Caco-2 (cell line): ENCODE results near the gene TFR2. TPM values are rescaled to one million over a fixed set of nuclear protein-coding genes. Genes with fewer than 3 reads are reported as not detected.

Source experiments
- BruUV-seq: library from RNA; stranded (reverse); fragments of 400-500 nt; replicated peaks from 2 replicates; lab custom pipeline; 2021; lab: Mats Ljungman, UMichigan
- CTCF ChIA-PET: fragments of 300-600 bp; sonication (Branson Sonifier 250); formaldehyde crosslinking; loops from one replicate; lab custom pipeline; 2022; ENCODE audit warnings: antibody characterized with exemption; lab: Charles Lee
- POLR2A ChIA-PET: fragments of 300-600 bp; sonication (Branson Sonifier 250); formaldehyde crosslinking; loops from one replicate; lab custom pipeline; 2022; ENCODE audit warnings: antibody characterized with exemption; lab: Charles Lee
- DNase-seq, 2 experiments: peaks; one replicate each; pipeline versions ENCODE4 v3.0.0 to v3.0.0-alpha.2; 2020 to 2022
- H3K27me3 ChIP-seq: replicated peaks from 2 replicates; pipeline ENCODE4 v1.6.0; 2011; ENCODE audit warnings: low read length; ENCODE audit not compliant: control insufficient read depth, insufficient read depth
- H3K36me3 ChIP-seq: 2 replicates; pipeline ENCODE4 v1.5.1; 2011; ENCODE audit warnings: low read length; ENCODE audit not compliant: control insufficient read depth, insufficient read depth
- H3K4me1 ChIP-seq: fragments of 250-450 bp; sonication (Bioruptor Pico); 2 replicates; pipeline ENCODE4 v1.5.1; 2020; ENCODE audit warnings: mild to moderate bottlenecking
- H3K4me3 ChIP-seq: 2 replicates; pipeline ENCODE4 v1.5.1; 2011; ENCODE audit warnings: low read depth, mild to moderate bottlenecking, control low read depth, low read length
- H3K9me3 ChIP-seq: fragments of 250-450 bp; sonication (Bioruptor Pico); 2 replicates; pipeline ENCODE4 v1.5.1; 2020; ENCODE audit warnings: mild to moderate bottlenecking, moderate library complexity
- H3K27ac Mint-ChIP-seq: one replicate; pipeline ENCODE4 v1.8.0; 2022; ENCODE audit warnings: mixed read lengths; ENCODE audit not compliant: unreplicated experiment
- H3K27me3 Mint-ChIP-seq: one replicate; pipeline ENCODE4 v1.8.0; 2022; ENCODE audit warnings: mixed read lengths; ENCODE audit not compliant: insufficient read depth, unreplicated experiment
- H3K36me3 Mint-ChIP-seq: one replicate; pipeline ENCODE4 v1.8.0; 2022; ENCODE audit warnings: mild to moderate bottlenecking, mixed read lengths; ENCODE audit not compliant: insufficient read depth, unreplicated experiment
- H3K4me1 Mint-ChIP-seq: one replicate; pipeline ENCODE4 v1.8.0; 2022; ENCODE audit warnings: low read depth, mixed read lengths; ENCODE audit not compliant: unreplicated experiment
- H3K4me3 Mint-ChIP-seq: one replicate; pipeline ENCODE4 v1.8.0; 2022; ENCODE audit warnings: mild to moderate bottlenecking, moderate library complexity, mixed read lengths; ENCODE audit not compliant: unreplicated experiment
- H3K9me3 Mint-ChIP-seq: one replicate; pipeline ENCODE4 v1.8.0; 2022; ENCODE audit warnings: mixed read lengths; ENCODE audit not compliant: unreplicated experiment
- intact Hi-C: fragments of 100-400 bp; cut with micrococcal nuclease; formaldehyde crosslinking; loops from one replicate; pipeline ENCODE4 v1.10.0; 2022; ENCODE audit not compliant: unreplicated experiment
- total RNA-seq: library from RNA; stranded (reverse); gene quantifications from 2 replicates; pipeline ENCODE4 v1.2.3, GENCODE V29; 2022
- TF ChIP-seq, protein P1 (sequence below), 2 experiments: fragments of 200-600 bp in 1 of 2; IDR thresholded peaks; 1 replicate in 1 of 2; 2 replicates in 1 of 2; pipeline versions ENCODE4 v1.5.1 to v1.8.0; 2011 to 2022; ENCODE audit warnings: antibody characterized with exemption in 1 of 2, control low read depth in 1 of 2, inconsistent platforms in 1 of 2, low read depth in 1 of 2, low read length in 1 of 2, mild to moderate bottlenecking in 1 of 2, moderate library complexity in 1 of 2; ENCODE audit not compliant: insufficient read depth in 1 of 2, severe bottlenecking in 1 of 2, unreplicated experiment in 1 of 2

TFR2 gene
- total RNA-seq, 1 experiment from 2014 or later, result 9.7 TPM

DNA sequence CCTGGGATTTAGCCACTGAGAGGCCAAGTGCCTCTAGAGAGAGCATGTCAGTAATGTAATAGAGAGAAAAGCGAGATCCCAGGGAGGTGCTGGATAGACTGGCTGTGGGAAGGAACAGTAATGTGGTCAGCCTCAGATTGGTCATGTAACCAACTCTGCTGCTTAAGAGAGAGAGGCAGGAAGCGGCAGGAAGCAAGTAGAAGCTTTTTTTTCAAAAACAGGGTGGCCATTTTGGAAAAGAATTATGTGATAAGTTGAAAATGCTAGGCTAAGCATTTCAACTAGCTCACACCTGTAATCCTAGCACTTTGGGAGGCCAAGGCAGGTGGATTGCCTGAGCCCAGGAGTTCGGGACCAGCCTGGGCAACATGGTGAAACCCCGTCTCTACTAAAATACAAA lies 42.9 kb downstream of the TFR2 start:
- Mint-ChIP-seq H3K9me3 (no peaks in the 10 kb centered on the region), H3K27me3 (no peaks in the 10 kb centered on the region), H3K4me1 (no peaks in the 10 kb centered on the region), H3K36me3 (peaks cover 6% of the 10 kb centered on the region), H3K4me3 (no peak overlapping the region), H3K27ac (no peak overlapping the region)
- TF ChIP-seq, protein P1, sequence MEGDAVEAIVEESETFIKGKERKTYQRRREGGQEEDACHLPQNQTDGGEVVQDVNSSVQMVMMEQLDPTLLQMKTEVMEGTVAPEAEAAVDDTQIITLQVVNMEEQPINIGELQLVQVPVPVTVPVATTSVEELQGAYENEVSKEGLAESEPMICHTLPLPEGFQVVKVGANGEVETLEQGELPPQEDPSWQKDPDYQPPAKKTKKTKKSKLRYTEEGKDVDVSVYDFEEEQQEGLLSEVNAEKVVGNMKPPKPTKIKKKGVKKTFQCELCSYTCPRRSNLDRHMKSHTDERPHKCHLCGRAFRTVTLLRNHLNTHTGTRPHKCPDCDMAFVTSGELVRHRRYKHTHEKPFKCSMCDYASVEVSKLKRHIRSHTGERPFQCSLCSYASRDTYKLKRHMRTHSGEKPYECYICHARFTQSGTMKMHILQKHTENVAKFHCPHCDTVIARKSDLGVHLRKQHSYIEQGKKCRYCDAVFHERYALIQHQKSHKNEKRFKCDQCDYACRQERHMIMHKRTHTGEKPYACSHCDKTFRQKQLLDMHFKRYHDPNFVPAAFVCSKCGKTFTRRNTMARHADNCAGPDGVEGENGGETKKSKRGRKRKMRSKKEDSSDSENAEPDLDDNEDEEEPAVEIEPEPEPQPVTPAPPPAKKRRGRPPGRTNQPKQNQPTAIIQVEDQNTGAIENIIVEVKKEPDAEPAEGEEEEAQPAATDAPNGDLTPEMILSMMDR (IDR thresholded peaks at IDR 0.05; ENCODE audit: insufficient read depth in 1 of 2, low read depth in 1 of 2, low read length in 1 of 2, severe bottlenecking in 1 of 2, unreplicated experiment in 1 of 2), result no peak
- DNase-seq, result no peak
- ChIA-PET POLR2A (interaction anchor here (0.8 to 1.1 kb wide), 2 partner anchors 12 to 14 kb away, joined by 3 read pairs; partner anchors contain the start of genes FBXO24 and MOSPD3), CTCF (no interaction called here)
- H3K27me3 ChIP-seq, result no peaks in the 10 kb centered on the region
- H3K4me3 ChIP-seq, result no peak overlapping the region
- H3K4me1 ChIP-seq, result peaks cover 12% of the 10 kb centered on the region
- intact Hi-C loops, result no loop called here
- BruUV-seq, result no TSS peak
- no peaks in the 10 kb centered on the region for H3K9me3 ChIP-seq
- H3K36me3 ChIP-seq, result no peaks in the 10 kb centered on the region

DNA sequence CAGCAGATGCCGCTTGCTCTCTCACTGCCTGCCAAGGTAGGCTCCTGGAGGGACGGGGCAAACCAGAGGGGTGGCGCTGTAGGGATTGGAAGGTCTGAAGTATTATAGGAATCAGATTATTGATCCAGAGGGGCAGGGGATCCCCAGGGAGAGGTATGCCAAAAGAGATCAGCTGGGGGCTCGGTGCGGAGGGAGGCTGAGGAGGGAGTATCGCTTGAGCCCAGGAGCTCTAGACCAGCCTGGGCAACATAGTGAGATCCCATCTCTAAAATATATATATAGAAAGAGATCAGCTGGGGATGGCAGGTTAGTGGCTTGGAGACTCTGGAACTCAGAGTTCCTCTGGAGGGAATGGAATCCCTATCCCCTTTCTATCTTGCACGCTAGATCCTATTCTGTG lies 46.2 kb downstream of the TFR2 start:
- DNase-seq, result no peak
- Mint-ChIP-seq H3K4me1 (no peaks in the 10 kb centered on the region), H3K27ac (no peak overlapping the region), H3K4me3 (no peak overlapping the region), H3K9me3 (no peaks in the 10 kb centered on the region), H3K27me3 (no peaks in the 10 kb centered on the region), H3K36me3 (peaks cover 15% of the 10 kb centered on the region)
- POLR2A ChIA-PET, result interaction anchor here (1.0 kb wide), 1 partner anchor 9 kb away, joined by 4 read pairs; the partner anchor contains the start of genes FBXO24 and LRCH4
- BruUV-seq, result no TSS peak
- no peaks in the 10 kb centered on the region for H3K9me3 ChIP-seq
- H3K36me3 ChIP-seq, result no peaks in the 10 kb centered on the region
- TF ChIP-seq, protein P1 (IDR thresholded peaks at IDR 0.05; ENCODE audit: insufficient read depth in 1 of 2, low read depth in 1 of 2, low read length in 1 of 2, severe bottlenecking in 1 of 2, unreplicated experiment in 1 of 2), result no peak
- CTCF ChIA-PET, result no interaction called here
- H3K27me3 ChIP-seq, result no peaks in the 10 kb centered on the region
- H3K4me1 ChIP-seq, result no peaks in the 10 kb centered on the region
- H3K4me3 ChIP-seq, result no peak overlapping the region
- intact Hi-C loops, result no loop called here

DNA sequence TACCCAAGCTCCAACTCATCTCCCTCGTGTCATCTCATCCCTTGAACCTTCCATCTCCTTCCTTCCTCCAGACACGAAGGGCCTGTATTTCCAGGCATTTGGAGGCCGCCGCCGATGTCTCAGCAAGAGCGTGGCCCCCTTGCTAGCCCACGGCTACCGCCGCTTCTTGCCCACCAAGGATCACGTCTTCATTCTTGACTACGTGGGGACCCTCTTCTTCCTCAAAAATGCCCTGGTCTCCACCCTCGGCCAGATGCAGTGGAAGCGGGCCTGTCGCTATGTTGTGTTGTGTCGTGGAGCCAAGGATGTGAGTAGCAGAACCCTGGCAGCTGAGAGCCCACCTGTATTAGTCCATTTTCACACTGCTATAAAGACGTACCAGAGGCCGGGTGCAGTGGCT lies 49.8 kb downstream of the TFR2 start:
- H3K4me1 Mint-ChIP-seq, result peaks cover 6% of the 10 kb centered on the region
- H3K4me3 Mint-ChIP-seq, result no peak overlapping the region
- Histone ChIP-seq H3K4me3 (no peak overlapping the region), H3K36me3 (no peaks in the 10 kb centered on the region), H3K4me1 (no peaks in the 10 kb centered on the region), H3K27me3 (no peaks in the 10 kb centered on the region), H3K9me3 (no peaks in the 10 kb centered on the region)
- no TSS peak for BruUV-seq
- no peak for DNase-seq
- H3K27ac Mint-ChIP-seq, result no peak overlapping the region
- no peaks in the 10 kb centered on the region for H3K27me3 Mint-ChIP-seq
- peaks cover 20% of the 10 kb centered on the region for H3K36me3 Mint-ChIP-seq
- H3K9me3 Mint-ChIP-seq, result no peaks in the 10 kb centered on the region
- ChIA-PET POLR2A (interaction anchor here (0.6 kb wide), 1 partner anchor 137 kb away, joined by 4 read pairs; no protein-coding TSS in a partner anchor), CTCF (no interaction called here)
- intact Hi-C loops, result no loop called here
- TF ChIP-seq, protein P1 (IDR thresholded peaks at IDR 0.05; ENCODE audit: insufficient read depth in 1 of 2, low read depth in 1 of 2, low read length in 1 of 2, severe bottlenecking in 1 of 2, unreplicated experiment in 1 of 2), result no peak
